ENCODE results near the gene BACH2.

BACH2 gene

DNA sequence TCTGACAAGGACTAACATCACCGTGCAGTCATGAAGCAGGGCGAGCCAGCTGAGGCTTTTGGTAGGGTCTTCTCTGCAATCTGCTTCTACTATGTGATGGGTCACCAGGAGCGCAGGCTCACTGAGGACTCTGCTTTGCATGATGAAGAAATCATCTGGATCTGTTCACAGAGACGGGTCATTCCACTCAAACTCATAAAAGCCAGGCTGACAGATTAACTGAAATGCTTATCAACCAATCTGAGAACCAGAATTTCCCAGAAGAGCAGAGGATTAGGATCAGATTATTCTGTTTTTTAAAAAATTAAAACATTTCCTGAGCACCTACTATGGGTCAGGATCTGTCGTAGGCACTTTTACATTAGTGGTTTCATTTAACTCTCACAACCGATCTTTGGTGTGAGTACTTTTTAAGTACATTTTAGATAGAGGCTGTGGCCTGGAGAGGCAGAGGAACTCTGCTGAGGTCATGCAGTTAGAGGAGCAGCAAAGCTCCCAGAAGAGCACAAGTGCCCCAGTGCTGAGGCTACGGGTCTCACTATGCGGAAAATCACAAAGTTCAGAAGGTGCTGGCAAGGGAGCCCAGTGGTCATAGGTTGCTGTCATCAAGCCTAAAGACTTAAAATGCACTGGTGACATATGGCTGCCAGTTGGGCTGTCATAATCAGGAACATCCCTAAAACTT is 109.1 kb downstream of the BACH2 start:
- in situ Hi-C loops (cut with HindIII; ENCODE audit: low sequenced_read_pairs): no loop called here

DNA sequence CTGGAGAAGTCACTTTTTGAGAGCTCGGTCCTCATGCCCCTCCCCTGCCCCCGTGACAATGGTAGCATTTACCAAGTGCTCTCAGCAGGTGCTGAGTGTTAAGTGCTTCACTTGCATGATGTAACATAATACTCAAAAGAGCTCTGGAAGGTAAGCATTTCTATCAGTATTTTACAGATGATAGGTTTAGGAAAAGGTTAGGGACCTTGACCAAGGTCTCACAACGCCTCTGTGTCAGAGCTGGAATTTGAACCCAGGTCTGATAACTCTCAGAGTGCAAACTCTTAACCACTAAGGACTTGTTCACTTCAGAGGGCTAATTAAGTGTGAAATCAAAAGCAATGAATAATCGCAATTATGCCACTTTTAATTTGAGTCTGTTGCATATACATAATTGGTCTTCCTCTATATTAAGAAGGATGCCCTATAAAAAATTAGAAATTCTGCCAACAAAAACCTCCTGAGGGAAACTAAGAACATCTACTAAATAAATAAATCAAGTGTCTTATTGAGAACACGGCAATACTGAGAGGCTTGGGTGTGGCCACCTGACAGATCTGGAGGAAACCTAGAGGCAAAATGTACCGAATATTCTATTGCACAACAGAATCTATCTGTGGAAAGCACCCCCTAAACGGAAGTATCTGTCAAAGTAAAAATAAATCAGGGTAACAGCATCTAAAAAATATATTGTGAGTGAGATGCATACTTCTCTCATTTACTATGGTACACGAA is 109.8 kb downstream of the BACH2 start:
- in situ Hi-C loops (cut with HindIII; ENCODE audit: low sequenced_read_pairs): no loop called here

DNA sequence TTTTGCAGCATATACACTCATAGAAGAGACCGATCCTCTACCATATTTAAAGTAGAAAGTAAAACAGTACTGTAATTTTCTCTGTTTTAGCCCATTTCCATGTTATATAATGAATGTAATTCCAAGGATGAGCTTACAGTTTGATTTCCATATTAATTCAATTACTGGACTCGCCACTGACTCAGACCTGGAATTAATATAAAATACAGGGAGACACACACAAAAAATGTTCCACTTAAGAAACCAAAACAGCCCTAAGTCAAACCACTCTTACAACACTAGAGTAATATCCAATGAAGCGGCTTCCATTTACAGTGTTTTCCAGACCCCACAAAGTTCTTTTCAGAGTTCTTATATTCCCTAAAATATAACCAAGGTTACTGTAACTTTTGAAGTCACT is 110.6 kb downstream of the BACH2 start:
- in situ Hi-C loops (cut with HindIII; ENCODE audit: low sequenced_read_pairs): no loop called here

DNA sequence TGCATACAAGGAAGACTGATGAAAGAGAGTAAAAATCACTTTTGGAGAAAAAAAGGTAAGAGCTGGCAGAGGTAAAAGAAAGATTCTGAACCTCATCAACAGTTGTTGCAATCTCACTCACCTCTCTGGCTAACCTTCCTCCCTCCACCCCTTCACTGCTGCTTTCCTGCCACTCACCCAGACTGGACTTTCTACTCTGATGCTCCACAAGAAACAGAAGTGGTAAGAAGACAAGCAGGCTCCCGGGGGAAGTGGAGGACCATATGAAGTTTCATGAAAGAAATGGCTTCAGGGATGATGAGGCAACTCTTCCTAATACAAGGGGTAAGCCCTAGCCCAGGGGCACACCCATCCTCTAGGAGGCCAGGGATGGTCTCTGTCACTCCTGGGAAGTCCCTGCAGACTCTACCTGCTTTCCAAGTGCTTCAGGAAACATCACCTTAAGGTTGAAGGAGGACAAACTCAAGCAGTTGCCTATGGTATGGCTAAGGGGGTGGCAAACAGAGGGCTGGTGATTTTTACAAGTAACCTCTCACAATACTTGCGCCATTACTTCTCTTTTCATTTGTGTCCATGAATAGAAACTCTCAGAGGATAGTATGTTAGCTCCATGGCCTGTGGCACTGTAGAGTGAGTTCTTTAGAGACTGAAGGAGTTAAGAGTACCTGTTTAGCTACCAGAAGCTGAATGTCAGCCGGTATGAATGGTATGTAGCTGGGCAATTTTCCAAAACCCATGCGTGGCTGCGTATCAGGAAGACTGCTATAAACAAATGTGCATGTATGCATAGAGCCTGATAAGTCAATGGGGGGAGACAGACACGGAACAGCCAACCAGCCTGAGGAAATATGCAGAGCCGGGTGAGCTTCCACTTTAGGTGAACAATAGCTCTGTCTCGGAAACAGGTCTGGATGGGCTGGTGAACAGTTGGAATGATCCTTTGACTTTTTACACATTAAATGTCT is 112.0 kb downstream of the BACH2 start:
- in situ Hi-C loops (cut with HindIII; ENCODE audit: low sequenced_read_pairs): no loop called here

DNA sequence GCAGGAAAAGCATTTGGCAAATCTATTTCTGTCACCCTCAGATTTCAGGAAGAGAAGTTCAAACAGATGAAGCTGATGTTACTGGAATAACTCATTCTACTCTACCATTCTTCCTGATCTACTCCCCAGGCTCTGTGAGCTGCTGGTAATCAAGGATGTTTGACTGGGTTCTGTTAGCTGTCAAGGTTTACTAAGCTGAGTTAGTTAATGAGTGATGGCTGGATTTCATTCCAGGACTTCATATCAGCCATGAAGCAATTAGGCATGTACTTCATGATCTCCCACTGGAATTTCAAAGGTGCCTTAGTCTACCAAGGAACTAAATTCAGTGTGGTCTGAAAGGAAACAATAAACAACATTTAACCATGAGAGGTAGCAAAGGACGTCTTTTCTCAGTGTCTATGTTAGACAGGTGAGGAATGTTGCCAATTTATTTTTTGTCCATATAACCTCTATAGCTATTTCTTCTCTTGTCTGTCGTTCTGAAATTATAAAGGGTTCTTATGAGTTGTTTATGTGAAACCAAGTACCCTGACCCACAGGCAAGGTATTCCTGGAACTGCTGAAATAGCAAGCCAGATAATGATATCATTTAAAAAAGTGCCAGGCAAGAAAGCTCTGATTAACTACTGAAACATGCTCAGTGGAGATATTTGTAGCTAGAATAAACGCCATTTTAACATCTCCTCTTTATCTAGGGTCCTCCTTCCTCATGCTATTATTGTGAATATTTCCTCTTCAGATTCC is 112.9 kb downstream of the BACH2 start:
- in situ Hi-C loops (cut with HindIII; ENCODE audit: low sequenced_read_pairs): no loop called here

DNA sequence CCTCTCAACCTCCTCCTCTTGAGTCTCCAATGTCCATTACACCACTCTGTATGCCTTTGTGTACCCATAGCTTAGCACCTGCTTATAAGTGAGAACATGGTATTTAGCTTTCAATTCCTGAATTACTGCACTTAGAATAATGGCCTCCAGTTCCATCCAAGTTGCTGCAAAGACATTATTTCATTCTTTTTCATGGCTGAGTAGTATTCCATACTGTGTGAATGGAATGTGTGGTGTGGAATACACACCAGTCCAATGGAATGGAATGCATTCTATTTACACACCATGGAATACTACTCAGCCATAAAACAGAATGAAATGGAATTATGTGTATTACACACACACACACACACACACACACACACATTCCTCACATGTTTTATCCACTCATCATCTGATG is 116.1 kb downstream of the BACH2 start:
- in situ Hi-C loops (cut with HindIII; ENCODE audit: low sequenced_read_pairs): no loop called here

DNA sequence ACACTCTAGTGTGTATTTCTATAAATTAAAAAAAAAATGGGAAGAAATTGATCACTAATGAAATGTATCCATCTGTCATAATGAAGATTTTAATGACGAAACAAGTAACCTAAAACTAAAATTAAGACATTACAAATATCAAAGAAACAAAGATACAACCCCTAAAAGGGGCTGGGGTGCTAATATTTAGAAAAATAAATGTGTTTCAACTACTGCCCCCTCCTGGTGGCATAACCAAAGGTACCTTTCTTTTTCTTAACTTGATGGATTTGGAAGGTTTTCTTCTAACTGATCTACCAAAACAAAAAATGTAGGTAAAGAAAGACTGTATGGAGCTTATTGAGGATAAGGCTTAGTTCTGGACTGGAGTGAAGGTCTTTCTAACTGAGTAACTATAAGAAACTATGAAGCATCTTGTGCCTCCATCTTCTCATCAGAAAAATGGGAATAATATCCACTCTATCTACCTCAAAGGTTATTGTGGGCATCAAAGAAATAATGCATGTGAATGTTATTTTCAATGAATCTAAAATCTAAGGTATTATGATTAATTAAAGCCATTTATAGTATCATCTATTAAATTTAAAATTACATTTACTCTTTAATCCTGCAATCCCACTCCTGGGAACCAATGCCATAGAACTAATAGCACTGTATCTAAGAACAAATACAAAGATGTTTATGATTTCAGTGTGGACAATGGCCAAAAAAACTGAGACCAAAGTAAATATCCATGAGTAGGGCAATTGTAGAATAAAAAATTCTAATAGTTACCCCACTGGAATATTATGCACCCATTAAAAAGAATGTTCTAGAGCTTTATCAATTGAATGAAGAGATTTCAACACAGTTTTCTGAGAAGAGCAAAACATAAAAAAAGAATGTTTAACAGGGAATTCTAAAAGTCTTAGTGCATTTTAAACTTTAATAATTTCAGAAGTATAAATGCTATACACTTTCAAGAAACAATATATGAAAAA is 117.2 kb downstream of the BACH2 start:
- in situ Hi-C loops (cut with HindIII; ENCODE audit: low sequenced_read_pairs): no loop called here

DNA sequence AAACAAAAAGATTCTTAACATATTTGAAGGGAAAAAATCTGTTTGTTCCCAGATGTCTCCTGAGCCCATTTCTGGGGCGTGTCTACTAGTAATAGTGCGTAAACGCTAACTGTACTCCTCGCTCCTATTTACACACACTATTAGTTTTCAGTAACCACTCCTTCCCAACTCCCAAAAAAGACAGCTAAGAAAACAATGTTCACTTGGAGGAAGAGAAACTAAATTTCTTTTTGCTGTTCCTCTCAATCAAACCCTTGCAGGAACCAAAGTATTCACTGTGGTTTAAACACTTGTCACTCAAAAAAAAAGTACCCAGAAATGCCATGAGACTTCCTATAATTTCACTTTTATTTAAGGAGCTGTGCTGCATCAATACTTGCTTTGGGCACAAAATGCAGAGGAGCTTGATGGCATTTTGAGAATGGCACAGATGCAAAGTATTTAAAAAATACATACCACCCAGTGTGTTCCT is 118.2 kb downstream of the BACH2 start:
- in situ Hi-C loops (cut with HindIII; ENCODE audit: low sequenced_read_pairs): no loop called here

DNA sequence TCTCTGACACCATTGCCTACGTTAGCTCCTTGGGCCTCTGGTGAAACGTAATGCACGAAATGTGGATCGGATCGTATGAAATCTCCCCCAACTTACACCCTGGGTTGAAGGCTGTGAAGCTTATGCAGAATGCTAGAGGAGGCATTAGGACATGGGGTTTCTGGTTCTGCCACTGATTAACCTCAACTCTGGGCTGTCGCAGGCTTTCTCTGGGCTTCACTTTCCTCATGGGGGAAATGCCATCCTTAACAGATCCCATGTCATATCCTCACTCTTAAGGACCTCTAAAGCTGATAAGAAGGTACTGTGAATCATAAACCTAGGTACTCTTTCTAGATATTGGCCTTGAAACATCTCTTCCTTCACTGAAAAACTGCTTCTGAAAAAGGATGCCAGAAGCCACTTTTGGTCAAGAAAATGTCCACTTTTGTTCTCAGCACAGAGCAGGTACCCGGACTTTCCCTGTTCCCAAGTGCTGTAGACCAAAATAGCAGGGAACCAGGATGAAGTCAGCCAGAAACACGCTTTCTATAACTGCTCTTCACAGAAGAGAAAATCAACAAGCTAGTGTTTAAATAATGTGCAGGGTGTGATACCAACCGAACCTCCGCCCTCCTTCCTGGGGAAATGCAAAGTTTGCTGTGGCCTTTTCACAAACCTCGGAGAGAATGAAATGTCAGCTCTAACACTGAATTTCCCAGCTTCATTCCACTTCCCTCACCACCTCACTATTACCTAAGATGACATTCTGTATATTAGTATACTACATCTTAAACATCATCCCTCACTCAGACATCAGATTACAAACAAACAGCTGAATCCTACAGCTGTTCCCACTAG is 118.9 kb downstream of the BACH2 start:
- in situ Hi-C loops (cut with HindIII; ENCODE audit: low sequenced_read_pairs): no loop called here

DNA sequence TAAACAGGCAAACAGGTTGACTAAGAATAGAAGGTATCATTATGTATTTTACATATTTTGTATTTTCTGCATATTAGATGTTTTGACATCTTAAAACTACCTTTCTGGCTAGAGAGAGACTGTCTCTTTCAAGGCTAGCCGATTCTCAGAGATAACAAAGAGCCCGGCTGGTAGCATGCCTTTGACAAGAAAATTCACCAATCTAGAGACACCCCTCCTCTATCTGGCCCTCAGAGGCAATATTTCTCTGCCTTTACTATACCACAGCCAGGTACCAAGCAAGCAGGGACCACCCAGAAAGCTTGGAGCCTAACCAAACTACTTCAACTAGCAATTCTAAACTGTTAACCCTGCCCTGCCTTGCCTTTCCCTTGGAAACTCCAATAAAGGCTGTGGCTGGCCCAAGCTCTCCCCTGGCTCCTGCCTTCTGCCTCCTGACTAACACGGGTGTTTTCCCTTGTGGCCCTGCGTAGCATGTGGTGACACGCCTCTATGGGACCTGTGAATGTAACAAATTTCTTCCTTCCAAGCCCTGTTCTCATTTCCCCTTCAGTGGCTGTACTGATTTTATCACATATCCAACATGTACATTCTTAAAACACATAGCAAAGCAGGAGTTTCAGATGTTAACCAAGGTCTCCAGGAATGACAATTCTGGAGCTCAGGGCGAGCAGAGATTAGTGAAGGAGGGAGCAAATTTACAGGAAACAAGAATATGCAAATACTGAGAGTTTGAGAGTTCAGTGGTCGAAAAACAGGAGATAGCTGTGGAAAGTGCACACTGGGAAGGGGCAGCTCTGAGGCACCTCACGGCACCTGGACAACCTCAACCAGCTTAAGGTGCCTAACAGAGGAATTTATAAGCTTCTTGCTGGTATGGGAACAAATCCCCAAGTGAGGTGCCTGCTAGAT is 120.8 kb downstream of the BACH2 start:
- in situ Hi-C loops (cut with HindIII; ENCODE audit: low sequenced_read_pairs): no loop called here

DNA sequence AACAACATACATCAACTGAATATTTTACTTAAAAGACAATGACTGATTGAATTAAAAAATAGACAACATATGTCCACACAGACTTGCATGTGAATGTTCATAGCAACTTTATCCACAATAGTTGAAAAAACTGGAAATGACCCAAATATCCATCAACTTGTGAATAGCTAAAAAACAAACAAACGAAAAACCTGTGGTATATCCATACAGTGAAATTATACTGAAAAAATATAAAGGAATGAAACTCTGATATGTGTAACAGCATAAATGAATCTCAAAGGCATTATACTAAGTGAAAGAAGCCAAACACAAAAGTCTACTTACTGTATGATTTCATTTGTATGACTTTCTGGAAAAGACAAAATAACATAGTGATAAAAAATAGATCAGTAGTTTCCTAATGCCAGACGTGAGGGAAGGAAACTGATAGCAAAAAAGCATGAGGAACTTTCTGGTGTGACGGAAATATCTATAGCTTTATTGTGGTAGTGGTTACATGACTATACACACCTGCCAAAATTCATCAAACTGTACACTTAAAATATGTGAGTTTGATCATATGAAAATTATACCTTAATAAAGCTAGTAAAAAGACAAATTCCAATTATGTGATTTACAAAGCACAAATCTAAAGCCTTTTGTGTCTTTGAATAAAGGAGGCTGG is 123.2 kb downstream of the BACH2 start:
- in situ Hi-C loops (cut with HindIII; ENCODE audit: low sequenced_read_pairs): no loop called here

DNA sequence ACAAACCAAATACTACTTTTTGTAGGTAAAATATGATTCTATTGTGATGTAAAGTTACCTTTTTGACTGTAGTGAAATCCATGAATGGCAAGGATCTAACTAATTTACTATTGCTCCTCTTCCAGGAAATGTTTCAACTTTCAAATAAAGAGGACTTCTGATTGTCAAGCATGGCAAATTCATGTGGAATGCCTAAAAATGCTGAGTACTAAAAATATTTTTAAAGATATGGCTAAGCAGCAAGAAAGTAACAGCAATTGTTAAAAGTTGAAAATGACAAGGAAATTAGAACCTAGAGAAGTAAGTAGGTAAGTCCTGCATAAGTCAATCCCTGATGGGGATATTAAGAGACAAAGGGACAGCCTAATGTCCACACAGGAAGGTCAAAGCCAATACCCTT is 126.0 kb downstream of the BACH2 start:
- in situ Hi-C loops (cut with HindIII; ENCODE audit: low sequenced_read_pairs): no loop called here

DNA sequence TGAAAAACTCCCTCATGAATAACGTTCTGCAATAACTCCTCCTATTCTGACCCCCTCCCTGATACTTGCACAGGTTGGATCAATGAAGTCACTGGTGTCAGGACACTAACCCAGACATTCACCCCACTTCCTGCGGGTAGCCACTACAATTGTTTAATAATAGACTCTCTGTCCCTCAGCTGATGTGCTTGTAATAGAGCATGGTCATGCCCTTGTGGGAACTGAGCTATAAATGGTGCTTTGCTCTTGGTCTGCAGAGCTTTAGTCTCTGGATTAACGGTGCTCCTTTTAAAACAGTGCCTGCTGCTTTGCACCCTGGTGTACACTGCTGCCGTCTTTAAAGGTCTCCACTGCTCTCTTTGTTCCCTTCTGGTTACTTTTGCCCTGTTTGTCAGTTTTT is 127.3 kb downstream of the BACH2 start:
- in situ Hi-C loops (cut with HindIII; ENCODE audit: low sequenced_read_pairs): no loop called here

DNA sequence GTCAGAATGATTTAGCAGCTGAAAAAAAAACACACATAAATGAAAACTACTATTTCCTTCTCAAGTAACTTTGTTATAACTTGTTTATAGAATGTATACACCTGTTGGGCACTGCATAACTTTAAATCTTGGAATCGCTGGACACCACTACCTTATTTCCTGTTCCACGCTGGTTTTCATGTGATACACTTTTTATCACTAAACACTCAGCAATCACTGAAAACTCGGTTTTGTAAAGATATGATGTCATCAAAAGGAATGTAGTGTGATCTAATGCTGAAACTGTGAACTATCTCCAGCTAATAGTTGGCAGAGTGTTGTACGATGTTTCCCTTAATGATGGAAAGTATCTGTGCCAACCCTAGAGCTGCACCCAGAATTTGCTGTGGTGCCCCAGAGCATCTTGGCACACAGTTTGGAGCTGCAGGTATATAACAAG is 127.9 kb downstream of the BACH2 start:
- in situ Hi-C loops (cut with HindIII; ENCODE audit: low sequenced_read_pairs): no loop called here

DNA sequence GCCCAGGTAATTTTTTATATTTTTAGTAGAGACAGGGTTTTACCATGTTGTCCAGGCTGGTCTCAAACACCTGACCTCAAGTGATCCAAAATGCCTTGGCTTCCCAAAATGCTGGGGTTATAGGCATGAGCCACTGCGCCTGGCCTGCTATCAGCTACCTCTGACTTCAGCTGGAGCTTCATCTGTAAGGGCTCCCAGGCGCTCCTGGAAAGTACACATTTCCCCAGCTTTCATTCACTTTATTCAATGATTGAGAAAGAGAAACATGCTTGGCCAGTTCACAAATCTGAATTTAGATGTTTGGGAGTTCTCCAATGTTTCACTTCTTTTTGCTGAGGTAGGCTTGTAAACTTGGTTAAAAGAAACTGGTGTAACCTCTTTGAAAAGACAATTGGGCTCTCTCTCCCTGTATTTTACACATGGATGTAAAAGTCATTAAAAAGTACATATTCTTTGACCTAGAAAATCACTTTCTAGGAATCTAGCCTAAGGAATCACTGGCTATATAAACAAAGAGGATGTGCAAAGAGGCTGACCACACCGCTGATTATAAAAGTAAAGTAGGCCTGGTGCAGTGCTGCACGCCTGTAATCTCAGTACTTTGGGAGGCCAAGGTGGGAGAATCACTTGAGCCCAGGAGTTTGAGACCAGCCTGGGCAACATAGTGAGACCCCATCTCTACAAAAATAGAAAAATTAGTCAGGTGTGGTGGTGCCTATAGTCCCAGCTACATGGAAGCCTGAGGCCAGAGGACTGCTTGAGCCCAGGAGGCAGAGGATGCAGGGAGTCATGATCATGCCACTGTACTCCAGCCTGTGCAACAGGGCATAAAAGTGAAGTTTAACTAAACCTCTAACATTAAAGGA is 128.9 kb downstream of the BACH2 start:
- in situ Hi-C loops (cut with HindIII; ENCODE audit: low sequenced_read_pairs): no loop called here

Measured in DLD1 (cell line).